Mesenchymal stem cell (in vitro differentiated cells and primary cell): ENCODE results near the gene XPNPEP3.

Source experiments
- DNase-seq: peaks from one replicate; pipeline ENCODE4 v3.0.0-alpha.2; 2013
- H2AFZ ChIP-seq: one replicate; pipeline ENCODE4 v1.6.1; 2013; ENCODE audit warnings: low read depth, mild to moderate bottlenecking, control low read depth, inconsistent platforms, low read length, moderate library complexity
- H2AK5ac ChIP-seq: 2 replicates; pipeline ENCODE4 v1.6.1; 2013; ENCODE audit warnings: low read length, moderate library complexity, mild to moderate bottlenecking, inconsistent platforms; ENCODE audit not compliant: severe bottlenecking
- H2BK120ac ChIP-seq: one replicate; pipeline ENCODE4 v1.6.1; 2013; ENCODE audit warnings: low read depth, mild to moderate bottlenecking, inconsistent platforms, low read length, moderate library complexity
- H2BK12ac ChIP-seq, 2 experiments: one replicate each; pipeline ENCODE4 v1.6.1; 2013; ENCODE audit warnings: inconsistent platforms in 2 of 2, low read length in 2 of 2, mild to moderate bottlenecking in 2 of 2, moderate library complexity in 2 of 2, control low read depth in 1 of 2
- H2BK15ac ChIP-seq: one replicate; pipeline ENCODE4 v1.6.1; 2013; ENCODE audit warnings: mild to moderate bottlenecking, low read depth, inconsistent platforms; ENCODE audit not compliant: poor library complexity, severe bottlenecking
- H2BK5ac ChIP-seq: 2 replicates; pipeline ENCODE4 v1.6.1; 2013; ENCODE audit warnings: low read depth, mild to moderate bottlenecking, low read length, control low read depth, inconsistent platforms; ENCODE audit not compliant: poor library complexity, severe bottlenecking
- H3K14ac ChIP-seq, 2 experiments: one replicate each; pipeline ENCODE4 v1.6.1; 2013; ENCODE audit warnings: inconsistent platforms in 2 of 2, low read length in 2 of 2, control low read depth in 1 of 2, mild to moderate bottlenecking in 1 of 2, moderate library complexity in 1 of 2
- H3K18ac ChIP-seq, 2 experiments: one replicate each; pipeline ENCODE4 v1.6.1; 2013; ENCODE audit warnings: inconsistent platforms in 2 of 2, low read length in 2 of 2, control low read depth in 1 of 2, low read depth in 1 of 2, mild to moderate bottlenecking in 1 of 2
- H3K23ac ChIP-seq, 2 experiments: one replicate each; pipeline ENCODE4 v1.6.1; 2013; ENCODE audit warnings: inconsistent platforms in 2 of 2, low read length in 2 of 2, mild to moderate bottlenecking in 2 of 2, moderate library complexity in 2 of 2, control low read depth in 1 of 2
- H3K27ac ChIP-seq: 2 replicates; pipeline ENCODE4 v1.5.1; 2013; ENCODE audit warnings: mild to moderate bottlenecking, moderate library complexity, low read length, control low read depth, inconsistent platforms; ENCODE audit not compliant: poor library complexity, severe bottlenecking
- H3K27me3 ChIP-seq, 2 experiments: 2 replicates each; pipeline versions ENCODE4 v1.6.1 to v1.7.0; 2013; ENCODE audit warnings: low read length in 2 of 2, mild to moderate bottlenecking in 2 of 2, moderate library complexity in 2 of 2, control low read depth in 1 of 2, inconsistent platforms in 1 of 2; ENCODE audit not compliant: control insufficient read depth in 1 of 2, insufficient read depth in 1 of 2
- H3K36me3 ChIP-seq, 2 experiments: 2 replicates each; pipeline versions ENCODE4 v1.6.1 to v1.7.0; 2013; ENCODE audit warnings: low read length in 2 of 2, control low read depth in 1 of 2, inconsistent platforms in 1 of 2, low read depth in 1 of 2, mild to moderate bottlenecking in 1 of 2; ENCODE audit not compliant: insufficient read depth in 2 of 2, control insufficient read depth in 1 of 2
- H3K4ac ChIP-seq, 2 experiments: one replicate each; pipeline ENCODE4 v1.6.1; 2013; ENCODE audit warnings: inconsistent platforms in 2 of 2, low read length in 2 of 2, mild to moderate bottlenecking in 2 of 2, moderate library complexity in 2 of 2, control low read depth in 1 of 2, low read depth in 1 of 2
- H3K4me1 ChIP-seq: 2 replicates; pipeline ENCODE4 v1.6.1; 2013; ENCODE audit warnings: low read depth, low read length, control low read depth; ENCODE audit not compliant: control insufficient read depth, insufficient read depth
- H3K4me2 ChIP-seq: 2 replicates; pipeline ENCODE4 v1.6.1; 2013; ENCODE audit warnings: low read length, mild to moderate bottlenecking, inconsistent platforms; ENCODE audit not compliant: poor library complexity, severe bottlenecking
- H3K4me3 ChIP-seq, 2 experiments: 2 replicates each; pipeline versions ENCODE4 v1.5.1 to v1.7.0; 2013; ENCODE audit warnings: low read length in 2 of 2, mild to moderate bottlenecking in 2 of 2, control low read depth in 1 of 2, low read depth in 1 of 2; ENCODE audit not compliant: insufficient read depth in 1 of 2
- H3K79me1 ChIP-seq: replicated peaks from 2 replicates; pipeline ENCODE4 v1.6.1; 2013; ENCODE audit warnings: mild to moderate bottlenecking, control low read depth, low read length, inconsistent platforms; ENCODE audit not compliant: poor library complexity, severe bottlenecking
- H3K9ac ChIP-seq: 2 replicates; pipeline ENCODE4 v1.7.0; 2013; ENCODE audit warnings: mild to moderate bottlenecking, low read length, moderate library complexity
- H3K9me3 ChIP-seq: 2 replicates; pipeline ENCODE4 v1.7.0; 2013; ENCODE audit warnings: mild to moderate bottlenecking, low read length; ENCODE audit not compliant: control insufficient read depth
- H4K8ac ChIP-seq: one replicate; pipeline ENCODE4 v1.6.1; 2013; ENCODE audit warnings: inconsistent platforms, mild to moderate bottlenecking, low read length, moderate library complexity
- H4K91ac ChIP-seq: one replicate; pipeline ENCODE4 v1.6.1; 2013; ENCODE audit warnings: mild to moderate bottlenecking, low read length, inconsistent platforms
- WGBS: methylation state at CpG from one replicate; pipeline ENCODE4 v1.1.7; 2013; ENCODE audit warnings: mixed read lengths; 5-methylcytosine and 5-hydroxymethylcytosine counted together

Gene XPNPEP3

DNA sequence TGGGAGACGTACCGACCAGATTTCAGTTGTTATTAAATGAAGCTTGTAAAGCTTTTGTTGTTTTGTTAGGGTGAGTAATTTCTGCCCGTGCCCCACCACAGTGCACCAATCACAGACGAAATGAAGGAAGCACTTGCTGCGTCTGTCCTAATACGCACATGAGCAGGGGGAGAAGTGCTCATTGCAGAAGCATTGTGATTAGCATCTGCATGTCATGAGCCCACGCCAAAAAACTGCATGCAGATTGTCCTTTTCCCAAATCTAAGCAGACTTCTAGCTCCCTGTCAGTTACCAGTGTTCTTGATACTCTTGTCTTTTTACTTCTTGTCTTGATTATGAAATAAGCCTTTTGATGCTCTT is 109.8 kb downstream of the XPNPEP3 start:
- Histone ChIP-seq H2AFZ (no peak overlapping the region), H3K4ac (no peak overlapping the region), H2AK5ac (no peak overlapping the region), H3K14ac (no peak overlapping the region), H3K27ac (no peak overlapping the region), H3K4me1 (no peaks in the 10 kb centered on the region), H2BK15ac (no peak overlapping the region), H2BK120ac (no peak overlapping the region), H4K8ac (no peak overlapping the region), H3K4me2 (no peak overlapping the region), H3K36me3 (peaks cover 43 to 85% of the 10 kb centered on the region in 2 experiments), H3K9me3 (no peaks in the 10 kb centered on the region), H3K18ac (no peak overlapping the region), H4K91ac (no peak overlapping the region), H2BK12ac (no peak overlapping the region), H3K27me3 (no peaks in the 10 kb centered on the region), H3K79me1 (peaks cover 41% of the 10 kb centered on the region), H2BK5ac (no peak overlapping the region), H3K23ac (no peak overlapping the region), H3K9ac (no peak overlapping the region), H3K4me3 (no peak overlapping the region)
- WGBS: 99% methylated on average over 7 of the region's 7 CpGs
- no peak for DNase-seq

DNA sequence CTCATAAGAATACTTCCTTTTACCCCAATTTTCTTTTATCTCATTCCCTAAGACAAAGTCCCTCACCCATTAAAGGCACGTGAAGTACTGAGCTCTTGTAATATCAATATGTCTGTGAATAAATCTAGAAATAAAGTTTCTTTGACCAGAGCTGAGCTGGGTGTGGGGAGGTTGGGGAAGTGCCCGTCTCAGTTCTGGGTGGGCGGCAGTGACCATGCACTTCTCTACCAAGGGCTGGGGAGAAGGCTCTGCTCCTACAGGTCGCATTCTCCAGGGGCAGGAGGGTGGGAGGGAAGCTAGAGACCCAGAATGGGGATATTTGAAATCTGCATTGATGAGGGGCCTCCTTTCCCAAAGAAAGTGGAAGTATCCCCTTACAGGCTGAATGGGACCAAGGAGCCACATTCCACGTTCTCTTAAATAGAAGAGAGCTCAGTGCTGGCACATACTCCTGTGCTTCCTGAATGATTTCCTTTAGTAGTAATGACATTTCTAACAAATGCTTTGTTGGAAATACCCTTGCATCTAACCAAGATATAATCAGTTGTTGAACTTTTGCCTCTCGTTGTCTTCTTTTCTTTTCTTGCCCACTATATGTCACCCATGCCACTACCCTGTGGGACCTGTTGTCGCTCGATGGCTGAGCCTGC is 110.3 kb downstream of the XPNPEP3 start:
- H3K14ac ChIP-seq: no peak overlapping the region
- no peak overlapping the region for H3K4me3 ChIP-seq
- H3K4me1 ChIP-seq: no peaks in the 10 kb centered on the region
- H2BK5ac ChIP-seq: no peak overlapping the region
- H3K9me3 ChIP-seq: no peaks in the 10 kb centered on the region
- peaks cover 44 to 85% of the 10 kb centered on the region in 2 experiments for H3K36me3 ChIP-seq
- no peak overlapping the region for H3K27ac ChIP-seq
- H4K8ac ChIP-seq: no peak overlapping the region
- no peak overlapping the region for H4K91ac ChIP-seq
- H3K27me3 ChIP-seq: no peaks in the 10 kb centered on the region
- DNase-seq: no peak
- H2BK15ac ChIP-seq: no peak overlapping the region
- H2AK5ac ChIP-seq: no peak overlapping the region
- peaks cover 41% of the 10 kb centered on the region for H3K79me1 ChIP-seq
- no peak overlapping the region for H2AFZ ChIP-seq
- H3K4me2 ChIP-seq: no peak overlapping the region
- H2BK12ac ChIP-seq: no peak overlapping the region
- no peak overlapping the region for H2BK120ac ChIP-seq
- no peak overlapping the region for H3K23ac ChIP-seq
- H3K9ac ChIP-seq: no peak overlapping the region
- 95% methylated on average over 5 of the region's 8 CpGs for WGBS
- H3K4ac ChIP-seq: no peak overlapping the region
- no peak overlapping the region for H3K18ac ChIP-seq

DNA sequence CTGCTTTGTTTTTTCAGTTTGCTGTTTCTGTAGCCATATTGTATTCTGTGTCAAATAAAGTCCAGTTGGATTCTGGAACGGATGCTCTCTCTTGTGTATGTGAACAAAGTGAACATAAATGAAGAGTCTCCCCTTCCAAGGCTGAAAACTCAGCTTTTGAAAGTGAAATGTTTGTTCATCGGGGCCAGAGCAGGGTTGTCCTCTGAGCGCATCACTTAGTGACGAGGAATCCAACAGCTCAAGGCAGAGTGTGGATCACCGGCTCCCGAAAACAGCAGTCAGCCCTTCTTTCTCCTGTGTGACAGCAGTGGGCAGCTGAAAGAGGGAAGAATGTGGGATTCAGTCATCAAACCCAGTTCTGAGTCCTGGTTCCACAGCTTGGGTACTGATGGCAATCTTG is 115.6 kb downstream of the XPNPEP3 start:
- Histone ChIP-seq H4K8ac (no peak overlapping the region), H4K91ac (no peak overlapping the region), H3K27ac (no peak overlapping the region), H3K36me3 (peaks cover 28 to 50% of the 10 kb centered on the region in 2 experiments), H2AFZ (no peak overlapping the region), H2BK120ac (no peak overlapping the region), H2BK5ac (no peak overlapping the region), H3K4me1 (no peaks in the 10 kb centered on the region), H3K4me2 (no peak overlapping the region), H3K27me3 (no peaks in the 10 kb centered on the region), H3K9ac (no peak overlapping the region), H3K14ac (no peak overlapping the region), H2AK5ac (no peak overlapping the region), H3K4ac (no peak overlapping the region), H3K79me1 (peaks cover 20% of the 10 kb centered on the region), H3K4me3 (no peak overlapping the region), H3K18ac (no peak overlapping the region), H3K9me3 (no peaks in the 10 kb centered on the region), H2BK12ac (no peak overlapping the region), H3K23ac (no peak overlapping the region), H2BK15ac (no peak overlapping the region)
- DNase-seq: no peak
- WGBS: over 99% methylated on average over 6 of the region's 6 CpGs

DNA sequence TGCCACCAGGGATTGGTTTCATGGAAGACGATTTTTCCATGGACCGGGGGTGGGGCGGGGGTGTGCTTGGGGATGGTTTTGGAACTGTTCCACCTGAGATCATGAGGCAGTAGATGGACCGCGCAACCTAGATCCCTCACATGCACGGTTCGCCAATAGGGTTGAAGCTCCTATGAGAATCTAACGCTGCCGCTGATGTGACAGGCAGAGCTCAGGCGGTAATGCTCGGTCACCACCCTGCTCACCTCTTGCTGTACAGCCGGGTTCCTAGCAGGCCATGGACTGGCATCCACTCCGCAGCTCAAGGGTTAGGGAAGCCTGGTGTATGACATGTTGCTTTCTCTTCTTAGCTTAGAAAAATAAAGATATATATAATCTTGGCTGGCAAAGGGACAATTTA is 116.2 kb downstream of the XPNPEP3 start:
- WGBS: 98% methylated on average over 12 of the region's 13 CpGs
- no peak overlapping the region for H3K4me2 ChIP-seq

More for the DNA sequence above, 116.2 kb downstream of the XPNPEP3 start:
- H3K9ac ChIP-seq: no peak overlapping the region
- no peak overlapping the region for H3K23ac ChIP-seq
- H2AFZ ChIP-seq: no peak overlapping the region
- H3K4me3 ChIP-seq: no peak overlapping the region
- no peaks in the 10 kb centered on the region for H3K4me1 ChIP-seq
- H4K91ac ChIP-seq: no peak overlapping the region
- H3K9me3 ChIP-seq: no peaks in the 10 kb centered on the region
- H2BK5ac ChIP-seq: no peak overlapping the region
- H2BK15ac ChIP-seq: no peak overlapping the region
- peaks cover 25 to 44% of the 10 kb centered on the region in 2 experiments for H3K36me3 ChIP-seq
- H2BK12ac ChIP-seq: no peak overlapping the region
- H2AK5ac ChIP-seq: no peak overlapping the region
- no peak for DNase-seq
- H3K14ac ChIP-seq: no peak overlapping the region
- peaks cover 16% of the 10 kb centered on the region for H3K79me1 ChIP-seq
- no peak overlapping the region for H4K8ac ChIP-seq
- H2BK120ac ChIP-seq: no peak overlapping the region
- no peak overlapping the region for H3K4ac ChIP-seq
- no peak overlapping the region for H3K27ac ChIP-seq
- no peak overlapping the region for H3K18ac ChIP-seq
- no peaks in the 10 kb centered on the region for H3K27me3 ChIP-seq
